Hepatocyte (in vitro differentiated cells): ENCODE measurements around the gene DVL2. TPM values are rescaled to one million over a fixed set of nuclear protein-coding genes. Genes with fewer than 3 reads are reported as not detected.

Source experiments
- DNase-seq: peaks from one replicate; pipeline ENCODE4 v3.0.0-alpha.2; 2016; ENCODE audit warnings: low spot score
- H2AFZ ChIP-seq: fragments of 200-600 bp; sonication (generic); 2 replicates; pipeline ENCODE4 v1.6.0; 2016; ENCODE audit warnings: antibody characterized with exemption, mild to moderate bottlenecking
- H3K27ac ChIP-seq: fragments of 200-600 bp; sonication (generic); 2 replicates; pipeline ENCODE4 v1.5.1; 2016; ENCODE audit warnings: mild to moderate bottlenecking
- H3K27me3 ChIP-seq: fragments of 200-600 bp; sonication (generic); 2 replicates; pipeline ENCODE4 v1.6.1; 2016
- H3K36me3 ChIP-seq: fragments of 200-600 bp; sonication (generic); replicated peaks from 2 replicates; pipeline ENCODE4 v1.5.1; 2016; ENCODE audit warnings: low read depth; ENCODE audit not compliant: insufficient read depth
- H3K4me1 ChIP-seq: fragments of 200-600 bp; sonication (generic); 2 replicates; pipeline ENCODE4 v1.5.1; 2016; ENCODE audit warnings: mild to moderate bottlenecking, moderate library complexity; ENCODE audit not compliant: insufficient read depth
- H3K4me2 ChIP-seq: fragments of 200-600 bp; sonication (generic); 2 replicates; pipeline ENCODE4 v1.6.0; 2016
- H3K4me3 ChIP-seq: fragments of 200-600 bp; sonication (generic); 2 replicates; pipeline ENCODE4 v1.5.1; 2016; ENCODE audit warnings: mild to moderate bottlenecking
- H3K79me2 ChIP-seq: fragments of 200-600 bp; sonication (generic); 2 replicates; pipeline ENCODE4 v1.6.0; 2017; ENCODE audit warnings: mild to moderate bottlenecking
- H3K9me2 ChIP-seq: fragments of 200-600 bp; sonication (generic); replicated peaks from 2 replicates; pipeline ENCODE4 v1.6.0; 2017; ENCODE audit warnings: mild to moderate bottlenecking; ENCODE audit not compliant: insufficient read depth
- H3K9me3 ChIP-seq: fragments of 200-600 bp; sonication (generic); 2 replicates; pipeline ENCODE4 v1.5.1; 2016; ENCODE audit warnings: low read depth, mild to moderate bottlenecking
- H4K20me1 ChIP-seq: fragments of 200-600 bp; sonication (generic); 2 replicates; pipeline ENCODE4 v1.6.0; 2016; ENCODE audit warnings: mild to moderate bottlenecking; ENCODE audit not compliant: insufficient read depth, poor library complexity, severe bottlenecking
- CTCF ChIP-seq: fragments of 200-600 bp; sonication (generic); IDR thresholded peaks from 2 replicates; pipeline ENCODE4 v1.5.1; 2016; ENCODE audit warnings: antibody characterized with exemption, mild to moderate bottlenecking; ENCODE audit not compliant: poor library complexity
- EZH2 ChIP-seq: fragments of 200-600 bp; sonication (generic); IDR thresholded peaks from 2 replicates; pipeline ENCODE4 v1.6.1; 2016; ENCODE audit warnings: antibody characterized with exemption, mild to moderate bottlenecking, borderline replicate concordance
- EZH2phosphoT487 ChIP-seq: fragments of 200-600 bp; sonication (generic); IDR thresholded peaks from one replicate; pipeline ENCODE4 v1.6.1; 2018; ENCODE audit warnings: antibody characterized with exemption, mild to moderate bottlenecking, low read depth, moderate library complexity; ENCODE audit not compliant: unreplicated experiment, severe bottlenecking
- WGBS: methylation state at CpG from one replicate; pipeline ENCODE4 v1.1.6; 2016; ENCODE audit warnings: low lambda C conversion rate; ENCODE audit errors: missing lambda C conversion rate; 5-methylcytosine and 5-hydroxymethylcytosine counted together
- polyA plus RNA-seq: library from polyadenylated mRNA; unstranded; fragments of >200 nt; fragmentation: Nextera tagmentation; extraction: Ambion mirVana; gene quantifications from 2 replicates; pipeline ENCODE4 v1.2.1, GENCODE V29; 2016
- total RNA-seq: library from RNA; depleted of rRNA; stranded (reverse); fragments of >200 nt; gene quantifications from 2 replicates; pipeline ENCODE4 v1.2.3, GENCODE V29; 2014

DVL2 gene
- total and polyA plus RNA-seq, 2 experiments from 2014 or later, result 62.1 to 74.7 TPM

- WGBS, result 79% methylated on average over 9 of the region's 9 CpGs
- DNase-seq, result no peak
- no peaks in the 10 kb centered on the region for H3K9me3 ChIP-seq
- H3K9me2 ChIP-seq, result no peaks in the 10 kb centered on the region
- no peaks in the 10 kb centered on the region for H3K27me3 ChIP-seq
- no peak overlapping the region for H3K4me2 ChIP-seq
- H3K4me1 ChIP-seq, result peaks cover 7% of the 10 kb centered on the region
- no peak overlapping the region for H3K27ac ChIP-seq
- H3K36me3 ChIP-seq, result no peaks in the 10 kb centered on the region
- no peak for TF ChIP-seq EZH2
- no peak overlapping the region for H2AFZ ChIP-seq
- H3K79me2 ChIP-seq, result peaks cover 40% of the 10 kb centered on the region
- no peak overlapping the region for H3K4me3 ChIP-seq
- peaks cover 18% of the 10 kb centered on the region for H4K20me1 ChIP-seq
Observed at GRCh38 chr17:7208754-7209460, 25.4 kb downstream of the DVL2 start.

- no peaks in the 10 kb centered on the region for H3K9me2 ChIP-seq
- no peaks in the 10 kb centered on the region for H3K36me3 ChIP-seq
- H2AFZ ChIP-seq, result no peak overlapping the region
- 51% methylated on average over 14 of the region's 21 CpGs for WGBS
- peaks cover 3% of the 10 kb centered on the region for H3K4me1 ChIP-seq
- H3K27ac ChIP-seq, result no peak overlapping the region
- TF ChIP-seq EZH2 (no peak), EZH2phosphoT487 (no peak), CTCF (no peak)
- peaks cover 32% of the 10 kb centered on the region for H3K79me2 ChIP-seq
- H3K9me3 ChIP-seq, result no peaks in the 10 kb centered on the region
- no peak overlapping the region for H3K4me3 ChIP-seq
- H4K20me1 ChIP-seq, result peaks cover 18% of the 10 kb centered on the region
- DNase-seq, result no peak
- H3K27me3 ChIP-seq, result no peaks in the 10 kb centered on the region
- no peak overlapping the region for H3K4me2 ChIP-seq
Observed at GRCh38 chr17:7208027-7208571, 26.2 kb downstream of the DVL2 start.

GRCh38 chr17:7207120-7208001 is 27.0 kb downstream of the DVL2 start:
- Histone ChIP-seq H3K4me3 (no peak overlapping the region), H3K27ac (no peak overlapping the region), H3K4me2 (no peak overlapping the region), H4K20me1 (peaks cover 14% of the 10 kb centered on the region), H3K4me1 (peaks cover 3% of the 10 kb centered on the region), H3K27me3 (no peaks in the 10 kb centered on the region), H3K9me2 (no peaks in the 10 kb centered on the region), H3K9me3 (no peaks in the 10 kb centered on the region), H3K36me3 (no peaks in the 10 kb centered on the region), H2AFZ (no peak overlapping the region), H3K79me2 (peaks cover 25% of the 10 kb centered on the region)
- DNase-seq, result no peak
- 83% methylated on average over 9 of the region's 24 CpGs for WGBS
- TF ChIP-seq EZH2 (no peak), EZH2phosphoT487 (no peak), CTCF (no peak)

GRCh38 chr17:7205561-7205960 is 28.8 kb downstream of the DVL2 start:
- Histone ChIP-seq H2AFZ (peak overlapping the region; percentile 66), H3K4me2 (peak overlapping the region; percentile 77), H3K4me3 (no peak overlapping the region), H3K9me3 (no peaks in the 10 kb centered on the region), H3K4me1 (no peaks in the 10 kb centered on the region), H3K9me2 (no peaks in the 10 kb centered on the region), H4K20me1 (peaks cover 6% of the 10 kb centered on the region), H3K79me2 (peaks cover 12% of the 10 kb centered on the region), H3K27ac (peak overlapping the region; percentile 64), H3K36me3 (no peaks in the 10 kb centered on the region), H3K27me3 (no peaks in the 10 kb centered on the region)
- 54% methylated on average over 3 of the region's 15 CpGs for WGBS
- TF ChIP-seq CTCF (no peak), EZH2 (no peak), EZH2phosphoT487 (no peak)
- DNase-seq, result no peak
